Measurements from ENCODE around the gene EEF2K.

- TF ChIP-seq CTCF (IDR thresholded peaks at IDR 0.05) = no peak
- no peak for TF ChIP-seq ZFP36 (IDR thresholded peaks at IDR 0.05; ENCODE audit: borderline replicate concordance, partially characterized antibody)
- no peak for TF ChIP-seq MAFK (IDR thresholded peaks at IDR 0.05; ENCODE audit: partially characterized antibody)
- no peak for TF ChIP-seq MYC (IDR thresholded peaks at IDR 0.05; ENCODE audit: borderline replicate concordance, low read length)
- TF ChIP-seq JUN (IDR thresholded peaks at IDR 0.05) = no peak
- TF ChIP-seq PBX3 (IDR thresholded peaks at IDR 0.05) = no peak
- TF ChIP-seq PHF8 (IDR thresholded peaks at IDR 0.05; ENCODE audit: borderline replicate concordance, low read depth) = no peak
- TF ChIP-seq EP300 (IDR thresholded peaks at IDR 0.05) = no peak
- TF ChIP-seq HOXA7 (CRISPR knock-in tag; IDR thresholded peaks at IDR 0.05) = no peak
These were observed 72.6 kb downstream of the EEF2K start for GRCh38 chr16:22278441-22279230.
